HG02840 (cell line): ENCODE data around the gene RMDN2.
A peak's percentile ranks its signal among the peaks of the same experiment; 100 is the strongest.

ENCODE experiments used
- ATAC-seq: cut with Tn5 transposase; IDR thresholded peaks from one replicate; pipeline ENCODE4 v1.9.1; 2021; ENCODE audit warnings: mild to moderate bottlenecking, moderate library complexity, moderate number of reproducible peaks; ENCODE audit not compliant: unreplicated experiment, low FRiP score

RMDN2 gene, protein sequence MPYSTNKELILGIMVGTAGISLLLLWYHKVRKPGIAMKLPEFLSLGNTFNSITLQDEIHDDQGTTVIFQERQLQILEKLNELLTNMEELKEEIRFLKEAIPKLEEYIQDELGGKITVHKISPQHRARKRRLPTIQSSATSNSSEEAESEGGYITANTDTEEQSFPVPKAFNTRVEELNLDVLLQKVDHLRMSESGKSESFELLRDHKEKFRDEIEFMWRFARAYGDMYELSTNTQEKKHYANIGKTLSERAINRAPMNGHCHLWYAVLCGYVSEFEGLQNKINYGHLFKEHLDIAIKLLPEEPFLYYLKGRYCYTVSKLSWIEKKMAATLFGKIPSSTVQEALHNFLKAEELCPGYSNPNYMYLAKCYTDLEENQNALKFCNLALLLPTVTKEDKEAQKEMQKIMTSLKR

DNA sequence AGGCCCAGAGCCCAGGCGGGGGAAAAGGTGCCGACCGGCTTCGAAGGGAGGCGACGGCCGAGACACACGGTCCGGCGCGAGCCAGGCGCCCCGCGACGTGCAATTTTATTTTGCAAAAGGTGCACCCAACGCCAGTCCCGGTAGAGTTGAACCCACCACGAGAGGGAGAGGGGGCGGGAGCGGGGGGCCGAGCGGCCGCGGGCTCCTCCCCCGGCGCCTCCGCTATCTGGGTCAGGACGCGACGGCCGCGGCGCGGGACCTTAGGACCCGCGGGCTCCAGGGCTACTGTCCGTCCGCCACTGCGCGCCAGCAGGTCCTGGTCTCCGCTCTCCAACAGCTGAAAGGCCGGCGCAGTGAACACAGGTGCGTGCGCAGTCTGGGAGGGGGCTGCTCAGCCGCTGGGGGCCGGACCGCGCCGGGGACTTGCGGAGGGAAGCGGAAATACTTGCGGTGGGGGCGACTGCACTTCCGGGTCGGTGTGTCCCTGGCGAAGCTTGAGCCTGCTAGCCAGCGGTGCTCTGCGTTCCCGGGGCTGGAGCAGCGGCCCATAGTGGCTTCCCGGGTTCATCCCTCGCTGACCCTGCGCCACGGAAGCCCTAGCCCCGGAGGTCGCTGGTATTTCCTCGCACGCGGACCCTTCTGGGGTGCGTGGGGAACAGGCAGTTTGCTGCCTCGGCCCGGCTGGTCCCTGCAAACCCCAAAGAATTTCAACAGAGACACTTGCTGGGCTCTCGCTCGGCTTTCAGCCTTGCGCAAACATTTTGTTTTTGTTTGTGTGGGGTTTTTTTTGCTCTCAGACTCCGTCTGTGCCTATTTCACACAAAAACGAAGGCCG, at the start of gene RMDN2:
TSS of gene RMDN2 (plus strand) at position 225 of the 835 bp plus-strand sequence. CDS start 3,991 bp downstream, outside the sequence.
- peak; percentile 88 for ATAC-seq

GRCh38 chr2:37875403-37875906, 49.6 kb upstream of the RMDN2 start:
- ATAC-seq = no peak

- ATAC-seq = no peak
Measured at GRCh38 chr2:37876227-37876626, 48.9 kb upstream of the RMDN2 start.

- no peak for ATAC-seq
Measured at GRCh38 chr2:37877457-37878315, 47.4 kb upstream of the RMDN2 start.

- no peak for ATAC-seq
Measured at GRCh38 chr2:37878536-37878935, 46.6 kb upstream of the RMDN2 start.

- no peak for ATAC-seq
Measured at GRCh38 chr2:37880551-37880950, 44.5 kb upstream of the RMDN2 start.

DNA sequence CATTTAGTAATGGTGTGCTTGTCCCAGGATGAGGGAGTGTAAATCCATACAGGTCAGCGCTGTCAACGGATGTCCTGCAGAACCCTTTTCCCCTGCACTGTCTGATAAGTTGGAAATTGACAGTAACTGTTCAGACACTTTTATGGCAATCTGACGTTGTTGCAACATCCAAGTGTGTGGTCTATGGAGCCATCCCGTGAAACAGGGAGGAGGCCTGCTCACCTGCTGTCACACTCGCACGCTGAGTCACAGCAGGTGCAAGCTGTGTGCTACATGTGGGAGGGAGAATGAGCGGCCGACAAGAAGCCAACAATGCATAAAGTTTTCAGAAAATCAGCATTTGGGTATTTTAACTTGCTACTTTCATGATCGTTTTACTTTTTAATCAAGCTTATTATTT, 43.7 kb upstream of the RMDN2 start:
- ATAC-seq = no peak

GRCh38 chr2:37882036-37882435, 43.1 kb upstream of the RMDN2 start:
- no peak for ATAC-seq

GRCh38 chr2:37883518-37883917, 41.6 kb upstream of the RMDN2 start:
- ATAC-seq = no peak

GRCh38 chr2:37885329-37885993, 39.6 kb upstream of the RMDN2 start:
- no peak for ATAC-seq

GRCh38 chr2:37886745-37887144, 38.3 kb upstream of the RMDN2 start:
- ATAC-seq = no peak

GRCh38 chr2:37887286-37887685, 37.8 kb upstream of the RMDN2 start:
- no peak for ATAC-seq

GRCh38 chr2:37890893-37891495, 34.1 kb upstream of the RMDN2 start:
- no peak for ATAC-seq

- ATAC-seq = no peak
Measured at GRCh38 chr2:37891846-37892435, 33.1 kb upstream of the RMDN2 start.

GRCh38 chr2:37892436-37893114, 32.5 kb upstream of the RMDN2 start:
- peak; percentile 62 for ATAC-seq

DNA sequence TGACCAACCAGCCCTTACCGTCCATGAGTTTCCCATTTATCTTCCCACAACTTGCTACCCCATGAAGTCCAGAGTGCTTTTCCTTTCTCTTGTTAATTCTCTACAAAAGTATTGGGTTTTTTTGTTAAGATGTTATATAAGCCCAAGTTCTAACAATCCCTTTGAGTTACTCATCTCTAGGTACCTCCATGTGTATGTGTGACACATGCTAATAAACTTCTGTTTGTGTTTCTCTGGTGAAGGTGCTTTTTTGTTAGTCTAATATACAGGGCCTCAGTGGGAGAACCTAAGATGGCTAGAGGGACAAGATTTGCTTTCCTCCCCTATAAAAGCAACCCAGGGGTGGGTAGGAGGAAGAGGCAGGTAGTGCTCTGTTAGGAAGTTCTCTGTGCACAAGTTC, 31.8 kb upstream of the RMDN2 start:
- ATAC-seq = no peak

DNA sequence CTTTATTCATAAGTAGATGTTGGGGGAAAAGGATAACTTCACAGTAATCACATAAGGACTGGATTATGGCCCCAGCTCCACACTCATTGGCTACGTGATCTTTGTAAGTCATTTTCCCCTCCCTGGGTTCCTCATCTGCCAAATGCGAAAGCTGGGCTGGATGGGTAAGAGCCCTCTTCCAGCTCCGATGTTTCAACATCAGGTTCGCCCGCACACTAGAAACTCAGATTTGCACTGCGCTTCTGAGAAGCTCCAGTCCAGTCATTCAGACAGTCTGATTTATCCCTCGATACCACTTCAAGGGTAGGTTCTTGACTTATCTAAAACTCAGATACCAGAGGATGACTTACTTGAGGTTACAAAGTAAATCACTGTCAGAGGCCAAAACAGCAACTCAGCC, 31.0 kb upstream of the RMDN2 start:
- no peak for ATAC-seq

DNA sequence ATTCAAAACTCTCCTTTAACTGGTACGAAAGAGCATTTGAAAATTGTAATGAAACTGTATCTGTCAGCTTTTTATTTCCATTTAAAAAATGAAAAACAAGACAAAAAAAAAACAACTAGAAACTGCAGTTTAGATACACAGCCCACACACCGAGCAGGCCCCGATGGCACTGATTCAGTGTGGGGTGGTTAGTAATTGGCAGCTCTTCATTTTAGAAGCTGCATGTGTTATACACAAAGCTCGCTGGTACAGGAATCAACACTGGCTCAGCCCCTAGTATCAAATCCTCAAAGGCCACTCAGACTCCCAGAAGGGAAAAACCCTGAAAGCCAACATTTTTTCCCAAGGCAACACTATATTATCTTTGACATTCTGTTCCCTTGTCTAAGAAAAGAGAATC, 30.5 kb upstream of the RMDN2 start:
- no peak for ATAC-seq

- ATAC-seq = no peak
Measured at GRCh38 chr2:37895140-37895539, 29.9 kb upstream of the RMDN2 start.
